T-helper 2 cell treated with Interferon-gamma antibody and Interleukin-4, amounts not matched to agents 5 μg/mL and 100 μg/mL, for 36 hours (primary cell): ENCODE measurements around the gene COL27A1.

Experiments
- DNase-seq: peaks from one replicate; pipeline ENCODE4 v3.0.0; 2021; ENCODE audit warnings: low spot score
- H3K27ac Mint-ChIP-seq: one replicate; pipeline ENCODE4 v1.8.0; 2021; ENCODE audit warnings: mild to moderate bottlenecking, mixed read lengths
- H3K27me3 Mint-ChIP-seq: one replicate; pipeline ENCODE4 v1.8.0; 2021; ENCODE audit warnings: low read depth, mixed read lengths
- H3K36me3 Mint-ChIP-seq: one replicate; pipeline ENCODE4 v1.8.0; 2021; ENCODE audit warnings: low read depth, mixed read lengths
- H3K4me1 Mint-ChIP-seq: one replicate; pipeline ENCODE4 v1.8.0; 2021; ENCODE audit warnings: low read depth, mixed read lengths
- H3K4me3 Mint-ChIP-seq: one replicate; pipeline ENCODE4 v1.8.0; 2022; ENCODE audit warnings: mild to moderate bottlenecking, moderate library complexity, mixed read lengths
- H3K9me3 Mint-ChIP-seq: one replicate; pipeline ENCODE4 v1.8.0; 2021; ENCODE audit warnings: mixed read lengths

The COL27A1 gene

GRCh38 chr9:114130624-114131277, 24.6 kb upstream of the COL27A1 start:
- H3K36me3 Mint-ChIP-seq: no peaks in the 10 kb centered on the region
- no peak overlapping the region for H3K27ac Mint-ChIP-seq
- H3K27me3 Mint-ChIP-seq: no peaks in the 10 kb centered on the region
- no peaks in the 10 kb centered on the region for H3K9me3 Mint-ChIP-seq
- no peak for DNase-seq
- no peak overlapping the region for H3K4me3 Mint-ChIP-seq
- H3K4me1 Mint-ChIP-seq: no peaks in the 10 kb centered on the region

GRCh38 chr9:114131808-114132549, 23.4 kb upstream of the COL27A1 start:
- no peak overlapping the region for H3K4me3 Mint-ChIP-seq
- no peaks in the 10 kb centered on the region for H3K9me3 Mint-ChIP-seq
- H3K27ac Mint-ChIP-seq: no peak overlapping the region
- H3K4me1 Mint-ChIP-seq: no peaks in the 10 kb centered on the region
- no peaks in the 10 kb centered on the region for H3K27me3 Mint-ChIP-seq
- no peak for DNase-seq
- no peaks in the 10 kb centered on the region for H3K36me3 Mint-ChIP-seq

GRCh38 chr9:114132550-114132918, 22.8 kb upstream of the COL27A1 start:
- Mint-ChIP-seq H3K4me1 (no peaks in the 10 kb centered on the region), H3K9me3 (no peaks in the 10 kb centered on the region), H3K27me3 (no peaks in the 10 kb centered on the region), H3K4me3 (no peak overlapping the region), H3K36me3 (no peaks in the 10 kb centered on the region), H3K27ac (no peak overlapping the region)
- no peak for DNase-seq

- no peak overlapping the region for H3K4me3 Mint-ChIP-seq
- no peaks in the 10 kb centered on the region for H3K9me3 Mint-ChIP-seq
- no peak overlapping the region for H3K27ac Mint-ChIP-seq
- no peaks in the 10 kb centered on the region for H3K4me1 Mint-ChIP-seq
- peaks cover under 1% of the 10 kb centered on the region for H3K27me3 Mint-ChIP-seq
- DNase-seq: no peak
- no peaks in the 10 kb centered on the region for H3K36me3 Mint-ChIP-seq
Observed at GRCh38 chr9:114134827-114135396, 20.4 kb upstream of the COL27A1 start.

GRCh38 chr9:114137831-114138230, 17.5 kb upstream of the COL27A1 start:
- no peaks in the 10 kb centered on the region for H3K4me1 Mint-ChIP-seq
- H3K27ac Mint-ChIP-seq: no peak overlapping the region
- H3K27me3 Mint-ChIP-seq: peaks cover 8% of the 10 kb centered on the region
- H3K4me3 Mint-ChIP-seq: no peak overlapping the region
- no peaks in the 10 kb centered on the region for H3K36me3 Mint-ChIP-seq
- DNase-seq: no peak
- no peaks in the 10 kb centered on the region for H3K9me3 Mint-ChIP-seq

GRCh38 chr9:114138552-114138971, 16.8 kb upstream of the COL27A1 start:
- Mint-ChIP-seq H3K9me3 (no peaks in the 10 kb centered on the region), H3K4me1 (no peaks in the 10 kb centered on the region), H3K27me3 (peaks cover 8% of the 10 kb centered on the region), H3K36me3 (no peaks in the 10 kb centered on the region), H3K27ac (no peak overlapping the region), H3K4me3 (no peak overlapping the region)
- no peak for DNase-seq

GRCh38 chr9:114139071-114139470, 16.3 kb upstream of the COL27A1 start:
- H3K4me3 Mint-ChIP-seq: no peak overlapping the region
- no peak for DNase-seq
- H3K9me3 Mint-ChIP-seq: no peaks in the 10 kb centered on the region
- no peak overlapping the region for H3K27ac Mint-ChIP-seq
- no peaks in the 10 kb centered on the region for H3K4me1 Mint-ChIP-seq
- peaks cover 8% of the 10 kb centered on the region for H3K27me3 Mint-ChIP-seq
- H3K36me3 Mint-ChIP-seq: no peaks in the 10 kb centered on the region

GRCh38 chr9:114140401-114140800, 14.9 kb upstream of the COL27A1 start:
- H3K4me3 Mint-ChIP-seq: no peak overlapping the region
- no peaks in the 10 kb centered on the region for H3K9me3 Mint-ChIP-seq
- H3K27ac Mint-ChIP-seq: no peak overlapping the region
- peaks cover 8% of the 10 kb centered on the region for H3K27me3 Mint-ChIP-seq
- DNase-seq: no peak
- H3K36me3 Mint-ChIP-seq: no peaks in the 10 kb centered on the region
- no peaks in the 10 kb centered on the region for H3K4me1 Mint-ChIP-seq

GRCh38 chr9:114140850-114141249, 14.5 kb upstream of the COL27A1 start:
- no peak for DNase-seq
- H3K27ac Mint-ChIP-seq: no peak overlapping the region
- no peaks in the 10 kb centered on the region for H3K36me3 Mint-ChIP-seq
- no peak overlapping the region for H3K4me3 Mint-ChIP-seq
- H3K27me3 Mint-ChIP-seq: peaks cover 8% of the 10 kb centered on the region
- H3K9me3 Mint-ChIP-seq: no peaks in the 10 kb centered on the region
- no peaks in the 10 kb centered on the region for H3K4me1 Mint-ChIP-seq

- Mint-ChIP-seq H3K36me3 (no peaks in the 10 kb centered on the region), H3K4me3 (no peak overlapping the region), H3K4me1 (no peaks in the 10 kb centered on the region), H3K27ac (no peak overlapping the region), H3K9me3 (no peaks in the 10 kb centered on the region), H3K27me3 (peaks cover 8% of the 10 kb centered on the region)
- no peak for DNase-seq
Observed at GRCh38 chr9:114141553-114142402, 13.6 kb upstream of the COL27A1 start.

GRCh38 chr9:114143234-114143633, 12.1 kb upstream of the COL27A1 start:
- no peak overlapping the region for H3K4me3 Mint-ChIP-seq
- H3K9me3 Mint-ChIP-seq: no peaks in the 10 kb centered on the region
- no peaks in the 10 kb centered on the region for H3K4me1 Mint-ChIP-seq
- no peak overlapping the region for H3K27ac Mint-ChIP-seq
- H3K27me3 Mint-ChIP-seq: peaks cover 8% of the 10 kb centered on the region
- no peaks in the 10 kb centered on the region for H3K36me3 Mint-ChIP-seq
- no peak for DNase-seq

GRCh38 chr9:114146735-114147134, 8.6 kb upstream of the COL27A1 start:
- Mint-ChIP-seq H3K27me3 (peaks cover 3% of the 10 kb centered on the region), H3K4me1 (no peaks in the 10 kb centered on the region), H3K9me3 (no peaks in the 10 kb centered on the region), H3K36me3 (no peaks in the 10 kb centered on the region), H3K4me3 (no peak overlapping the region), H3K27ac (no peak overlapping the region)
- DNase-seq: no peak

- Mint-ChIP-seq H3K36me3 (no peaks in the 10 kb centered on the region), H3K27me3 (peaks cover 12% of the 10 kb centered on the region), H3K27ac (no peak overlapping the region), H3K4me1 (no peaks in the 10 kb centered on the region), H3K4me3 (no peak overlapping the region), H3K9me3 (no peaks in the 10 kb centered on the region)
- no peak for DNase-seq
Observed at GRCh38 chr9:114149181-114149580, 6.2 kb upstream of the COL27A1 start.
